HepG2 (cell line): Measurements from ENCODE around the gene EXTL1. TPM values are rescaled to one million over a fixed set of nuclear protein-coding genes. Genes with fewer than 3 reads are reported as not detected.
A peak's percentile ranks its signal among the peaks of the same experiment; 100 is the strongest.

ENCODE experiments used
- CCDC6 ChIP-seq: sonication (generic); formaldehyde crosslinking; IDR thresholded peaks from 2 replicates; pipeline ENCODE4 v1.8.1; 2022; ENCODE audit warnings: mild to moderate bottlenecking, missing genetic modification reagents, moderate library complexity
- FOSL2 ChIP-seq: sonication (generic); formaldehyde crosslinking; IDR thresholded peaks from 2 replicates; pipeline ENCODE4 v1.4.0; 2020; ENCODE audit warnings: missing genetic modification reagents
- HNF1A ChIP-seq, 2 experiments: sonication (generic) in 1 of 2; formaldehyde crosslinking in 1 of 2; IDR thresholded peaks; 2 replicates each; pipeline versions ENCODE4 v1.4.0 to v1.6.1; 2016 to 2020; ENCODE audit warnings: borderline replicate concordance in 1 of 2, low read depth in 1 of 2, mild to moderate bottlenecking in 1 of 2, missing genetic modification reagents in 1 of 2
- MIER3 ChIP-seq: IDR thresholded peaks from 2 replicates; pipeline ENCODE4 v1.6.1; 2016; ENCODE audit warnings: missing compliant biosample characterization, borderline replicate concordance
- RXRA ChIP-seq: sonication (generic); formaldehyde crosslinking; IDR thresholded peaks from 2 replicates; pipeline ENCODE4 v1.5.1; 2020; ENCODE audit warnings: missing genetic modification reagents
- ZNF615 ChIP-seq: sonication (generic); formaldehyde crosslinking; IDR thresholded peaks from 2 replicates; pipeline ENCODE4 v1.5.0; 2020; ENCODE audit warnings: mild to moderate bottlenecking, missing genetic modification reagents, borderline replicate concordance
- polyA plus RNA-seq, 8 experiments: library from polyadenylated mRNA; depleted of rRNA in 3 of 8; stranded (reverse) in 7 of 8; unstranded in 1 of 8; fragments of >200 nt; fragmentation: Illumina TruSeq in 4 of 8; extraction: Trizol in 4 of 8; gene quantifications; 2 replicates each; pipeline versions ENCODE4 v1.2.1 to v1.2.3, GENCODE V29; 2011 to 2016; ENCODE audit warnings: low read depth in 4 of 8, missing spikeins in 1 of 8, mixed read lengths in 1 of 8; ENCODE audit not compliant: insufficient read depth in 1 of 8
- total RNA-seq, 5 experiments: library from RNA; depleted of rRNA; stranded (reverse); fragments of >200 nt; fragmentation: Illumina TruSeq; extraction: Trizol; gene quantifications; 2 replicates each; pipeline ENCODE4 v1.2.3, GENCODE V29; 2016; ENCODE audit warnings: low read depth in 1 of 5

EXTL1 gene
- total and polyA plus RNA-seq, 2 of the 13 experiments (the other 11 are each of a cell fraction or from before 2014, with no cell fraction given) = 0.35 to 1.0 TPM

- TF ChIP-seq RXRA (CRISPR knock-in tag) = no peak
- TF ChIP-seq MIER3 (CRISPR knock-in tag) = peak; percentile 32; the same call in 1 of the 2 replicates
- TF ChIP-seq HNF1A (IDR thresholded peaks at IDR 0.05; ENCODE audit: low read depth) = no peak
- peak; percentile 40; the same call in 1 of the 2 replicates for TF ChIP-seq HNF1A (CRISPR knock-in tag; IDR thresholded peaks at IDR 0.05; ENCODE audit: borderline replicate concordance)
- TF ChIP-seq CCDC6 (CRISPR knock-in tag) = no peak; the same call in 1 of the 2 replicates
- TF ChIP-seq FOSL2 = 0 out of 2 replicates have a peak, but pooled peaks have one; percentile 32
- no peak for TF ChIP-seq ZNF615 (CRISPR knock-in tag)
Observed at GRCh38 chr1:25996966-25997827, 24.4 kb upstream of the EXTL1 start (continued).
